ENCODE results near the gene FEM1A.
"Not testable (repeated sequence)": the region's sequence is repeated elsewhere in the genome, so short reads cannot be mapped to it uniquely, and the experiment has no call there.

The FEM1A gene

DNA sequence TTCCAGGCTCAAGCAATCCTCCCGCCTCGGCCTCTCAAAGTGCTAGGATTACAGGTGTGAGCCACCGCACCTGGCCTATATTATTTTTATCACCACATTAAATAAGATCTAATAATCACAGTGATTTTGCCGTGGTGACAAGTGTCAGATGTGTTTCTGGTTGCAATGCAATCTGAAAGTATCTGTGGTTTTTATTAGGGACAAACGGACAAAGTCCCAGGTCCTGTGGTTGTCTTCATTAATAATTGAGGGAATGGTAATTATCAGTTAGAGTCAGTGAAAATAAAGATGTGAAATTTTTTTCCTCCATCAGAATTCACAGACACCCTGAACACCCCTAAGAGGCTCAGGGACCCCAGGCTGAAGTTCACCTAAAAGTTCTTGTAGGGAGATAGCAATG lies 41.2 kb downstream of the FEM1A start:
- TF ChIP-seq, protein P1, sequence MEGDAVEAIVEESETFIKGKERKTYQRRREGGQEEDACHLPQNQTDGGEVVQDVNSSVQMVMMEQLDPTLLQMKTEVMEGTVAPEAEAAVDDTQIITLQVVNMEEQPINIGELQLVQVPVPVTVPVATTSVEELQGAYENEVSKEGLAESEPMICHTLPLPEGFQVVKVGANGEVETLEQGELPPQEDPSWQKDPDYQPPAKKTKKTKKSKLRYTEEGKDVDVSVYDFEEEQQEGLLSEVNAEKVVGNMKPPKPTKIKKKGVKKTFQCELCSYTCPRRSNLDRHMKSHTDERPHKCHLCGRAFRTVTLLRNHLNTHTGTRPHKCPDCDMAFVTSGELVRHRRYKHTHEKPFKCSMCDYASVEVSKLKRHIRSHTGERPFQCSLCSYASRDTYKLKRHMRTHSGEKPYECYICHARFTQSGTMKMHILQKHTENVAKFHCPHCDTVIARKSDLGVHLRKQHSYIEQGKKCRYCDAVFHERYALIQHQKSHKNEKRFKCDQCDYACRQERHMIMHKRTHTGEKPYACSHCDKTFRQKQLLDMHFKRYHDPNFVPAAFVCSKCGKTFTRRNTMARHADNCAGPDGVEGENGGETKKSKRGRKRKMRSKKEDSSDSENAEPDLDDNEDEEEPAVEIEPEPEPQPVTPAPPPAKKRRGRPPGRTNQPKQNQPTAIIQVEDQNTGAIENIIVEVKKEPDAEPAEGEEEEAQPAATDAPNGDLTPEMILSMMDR (conservative IDR thresholded peaks at IDR 0.05), result no peak
- no peak overlapping the region for H3K27ac ChIP-seq

DNA sequence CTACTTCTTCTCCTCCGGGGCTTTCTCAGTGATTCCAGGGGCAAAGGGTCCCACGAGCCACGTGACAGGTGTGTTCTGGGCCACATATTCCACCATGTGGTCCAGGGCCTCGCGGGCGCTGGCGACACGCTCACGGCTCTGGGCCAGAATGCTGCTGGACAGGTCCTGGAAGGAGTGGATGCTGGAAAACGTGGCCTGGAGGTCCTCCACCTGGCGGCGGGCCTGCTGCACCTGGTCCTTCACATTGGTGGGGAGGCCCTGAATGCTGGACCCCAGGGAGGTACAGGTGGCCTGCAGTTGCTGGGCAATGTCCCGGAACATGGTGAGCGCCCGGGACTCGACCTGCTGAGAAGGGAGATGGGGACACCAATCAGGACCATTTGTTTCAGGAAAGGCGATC lies 47.7 kb downstream of the FEM1A start:
- H3K27ac ChIP-seq, result no peak overlapping the region
- TF ChIP-seq, protein P1 (conservative IDR thresholded peaks at IDR 0.05), result no peak

DNA sequence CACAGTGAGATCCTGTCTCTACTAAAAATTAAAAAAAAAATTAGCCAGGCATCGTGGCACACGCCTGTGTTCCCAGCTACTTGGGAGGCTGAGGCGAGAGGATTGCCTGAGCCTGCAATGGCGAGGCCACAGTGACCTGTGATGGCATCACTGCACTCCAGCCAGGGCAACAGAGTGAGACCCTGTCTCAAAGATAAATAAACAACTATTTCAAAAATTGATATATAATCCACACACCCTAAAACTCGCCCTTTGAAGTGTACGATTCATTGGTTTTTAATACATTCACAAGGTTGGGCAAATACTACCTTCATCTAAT lies 52.1 kb downstream of the FEM1A start:
- TF ChIP-seq, protein P1 (conservative IDR thresholded peaks at IDR 0.05), result no peak
- no peak overlapping the region for H3K27ac ChIP-seq

- TF ChIP-seq, protein P1 (conservative IDR thresholded peaks at IDR 0.05), result no peak
- no peak overlapping the region for H3K27ac ChIP-seq
Measured at GRCh38 chr19:4844348-4845179, 53.0 kb downstream of the FEM1A start.

DNA sequence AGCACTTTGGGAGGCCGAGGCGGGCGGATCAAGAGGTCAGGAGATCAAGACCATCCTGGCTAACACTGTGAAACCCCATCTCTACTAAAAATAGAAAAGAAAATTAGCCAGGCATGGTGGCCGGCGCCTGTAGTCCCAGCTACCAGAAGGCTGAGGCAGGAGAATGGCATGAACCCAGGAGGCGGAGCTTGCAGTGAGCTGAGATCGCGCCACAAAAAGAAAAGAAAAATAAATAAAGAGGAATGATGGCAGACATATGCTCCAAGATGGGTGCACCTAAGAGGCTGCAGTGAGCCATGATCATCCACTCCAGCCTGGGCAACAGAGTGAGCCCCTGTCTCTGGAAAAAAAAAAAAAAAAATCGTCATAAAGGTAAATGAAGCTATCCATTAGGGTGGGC lies 54.4 kb downstream of the FEM1A start:
- not testable (repeated sequence) for H3K27ac ChIP-seq

DNA sequence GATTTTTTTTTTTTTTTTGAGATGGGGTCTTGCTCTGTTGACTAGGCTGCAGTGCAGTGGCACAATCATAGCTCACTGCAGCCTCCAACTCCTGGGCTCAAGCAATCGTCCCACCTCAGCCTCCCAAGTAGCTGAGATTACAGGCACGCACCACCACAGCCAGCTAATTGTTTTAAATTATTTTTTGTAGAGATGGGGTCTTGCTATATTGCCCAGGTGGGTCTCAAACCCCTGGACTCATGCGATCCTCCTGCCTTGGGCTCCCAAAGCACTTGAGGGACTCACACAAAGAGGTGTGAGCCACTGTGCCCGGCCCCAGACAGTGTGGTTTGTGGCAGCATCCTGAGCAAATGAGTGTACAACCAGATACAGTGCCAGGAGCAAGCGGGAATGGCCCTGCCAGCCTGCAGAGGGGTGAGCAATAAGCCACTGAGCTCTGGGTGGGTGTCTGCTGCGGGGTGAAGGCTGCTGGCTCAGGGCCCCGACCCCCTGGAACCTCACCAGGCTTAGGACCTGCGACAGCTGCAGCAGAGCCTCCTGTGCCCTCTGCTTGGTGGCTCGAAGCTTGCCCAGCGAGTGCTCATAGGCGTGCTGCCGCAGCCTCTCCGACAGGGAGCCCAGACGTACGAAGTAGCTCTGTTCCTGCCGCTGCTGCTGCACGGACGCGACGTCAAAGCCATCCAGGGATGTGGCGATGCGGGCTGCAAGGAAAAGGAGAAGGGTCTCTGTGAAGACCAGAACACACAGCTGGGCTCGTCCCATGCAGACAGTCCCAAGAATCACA lies 55.8 kb downstream of the FEM1A start:
- TF ChIP-seq, protein P1 (conservative IDR thresholded peaks at IDR 0.05), result no peak
- H3K27ac ChIP-seq, result no peak overlapping the region

DNA sequence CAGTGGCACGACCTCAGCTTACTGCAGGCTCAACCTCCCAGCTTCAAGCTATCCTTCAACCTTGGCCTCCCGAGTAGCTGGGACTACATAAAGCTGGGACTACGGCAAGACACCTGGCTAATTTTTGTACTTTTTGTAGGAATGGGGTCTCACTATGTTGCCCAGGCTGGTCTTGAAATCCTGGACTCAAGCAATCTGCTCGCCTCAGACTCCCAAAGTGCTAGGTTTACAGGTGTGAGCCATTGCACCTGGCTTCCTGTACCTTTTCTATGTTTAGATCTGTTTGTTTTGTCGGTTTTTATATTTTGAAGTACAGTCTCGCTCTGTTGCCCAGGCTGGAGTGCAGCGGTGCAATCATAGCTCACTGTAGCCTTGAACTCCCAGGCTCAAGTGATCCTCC lies 57.5 kb downstream of the FEM1A start:
- TF ChIP-seq, protein P1 (conservative IDR thresholded peaks at IDR 0.05), result no peak

More for the DNA sequence above, 57.5 kb downstream of the FEM1A start:
- no peak overlapping the region for H3K27ac ChIP-seq
